SH-SY5Y (cell line): ENCODE data around the gene TECPR2.

Source experiments
- GATA2 ChIP-seq: IDR thresholded peaks from 2 replicates; pipeline ENCODE4 v1.6.1; 2011; ENCODE audit warnings: mild to moderate bottlenecking, low read depth, low read length
- GATA3 ChIP-seq: IDR thresholded peaks from 2 replicates; pipeline ENCODE4 v1.6.1; 2011; ENCODE audit warnings: low read depth, mild to moderate bottlenecking, low read length, moderate library complexity

GRCh38 chr14:102525219-102525928 lies 162.6 kb downstream of the TECPR2 start:
- TF ChIP-seq GATA3 (no peak), GATA2 (no peak)
